CD4-positive, alpha-beta T cell (primary cell): Measurements from ENCODE around the gene EVA1B. TPM values are rescaled to one million over a fixed set of nuclear protein-coding genes. Genes with fewer than 3 reads are reported as not detected.

Experiments
- ATAC-seq: fragments of 200-7000 bp; cut with Tn5 transposase; one replicate; pipeline ENCODE4 v1.10.0; 2022; ENCODE audit warnings: mild to moderate bottlenecking; ENCODE audit not compliant: poor library complexity
- CTCF ChIA-PET: fragments of 350-600 bp; sonication (Branson Sonifier 250); formaldehyde crosslinking; loops from one replicate; lab custom pipeline; 2021; ENCODE audit warnings: antibody characterized with exemption, inconsistent platforms; lab: Charles Lee
- POLR2A ChIA-PET: fragments of 350-600 bp; sonication (Branson Sonifier 250); formaldehyde crosslinking; loops from one replicate; lab custom pipeline; 2021; ENCODE audit warnings: antibody characterized with exemption, inconsistent platforms; lab: Charles Lee
- DNase-seq, 14 experiments: peaks; one replicate each; pipeline ENCODE4 v3.0.0-alpha.2; 2013 to 2020; ENCODE audit warnings: mixed read lengths in 2 of 14
- H3K27ac ChIP-seq, 2 donors: one replicate each; pipeline versions ENCODE4 v1.5.1 to v1.7.0; 2013; ENCODE audit warnings: low read length in 2 of 2, low read depth in 1 of 2, mild to moderate bottlenecking in 1 of 2
- H3K27me3 ChIP-seq, 2 experiments: 1 replicate in 1 of 2; 2 replicates in 1 of 2; pipeline versions ENCODE4 v1.6.1 to v1.7.0; 2013; ENCODE audit warnings: low read length in 2 of 2, control low read depth in 1 of 2, mild to moderate bottlenecking in 1 of 2, moderate library complexity in 1 of 2; ENCODE audit not compliant: insufficient read depth in 2 of 2, control insufficient read depth in 1 of 2
- H3K36me3 ChIP-seq: one replicate; pipeline ENCODE4 v1.6.1; 2013; ENCODE audit warnings: low read length, control low read depth; ENCODE audit not compliant: insufficient read depth
- H3K4me1 ChIP-seq: one replicate; pipeline ENCODE4 v1.6.1; 2013; ENCODE audit warnings: low read length, control low read depth; ENCODE audit not compliant: insufficient read depth
- H3K4me3 ChIP-seq: one replicate; pipeline ENCODE4 v1.5.1; 2013; ENCODE audit warnings: mild to moderate bottlenecking, low read length, moderate library complexity
- H3K9me3 ChIP-seq, 2 experiments: 1 replicate in 1 of 2; 2 replicates in 1 of 2; pipeline versions ENCODE4 v1.6.1 to v1.7.0; 2013; ENCODE audit warnings: low read length in 2 of 2, mild to moderate bottlenecking in 2 of 2, control low read depth in 1 of 2, moderate library complexity in 1 of 2; ENCODE audit not compliant: control insufficient read depth in 1 of 2, insufficient read depth in 1 of 2
- H3K27ac Mint-ChIP-seq: one replicate; pipeline ENCODE4 v1.8.0; 2020; ENCODE audit warnings: mixed read lengths
- H3K27me3 Mint-ChIP-seq: one replicate; pipeline ENCODE4 v1.8.0; 2021; ENCODE audit warnings: mixed read lengths
- H3K36me3 Mint-ChIP-seq: one replicate; pipeline ENCODE4 v1.8.0; 2021; ENCODE audit warnings: low read depth, mixed read lengths
- H3K4me1 Mint-ChIP-seq: one replicate; pipeline ENCODE4 v1.8.0; 2021; ENCODE audit warnings: low read depth, mixed read lengths
- H3K4me3 Mint-ChIP-seq: one replicate; pipeline ENCODE4 v1.8.0; 2020; ENCODE audit warnings: mild to moderate bottlenecking, mixed read lengths
- H3K9me3 Mint-ChIP-seq: one replicate; pipeline ENCODE4 v1.8.0; 2020; ENCODE audit warnings: mixed read lengths
- intact Hi-C, 2 experiments: fragments of 100-400 bp; cut with DNase I in 1 of 2; cut with micrococcal nuclease in 1 of 2; formaldehyde crosslinking; loops; one replicate each; pipeline versions ENCODE4 v1.15.1 to v1.9.0; 2023 to 2025; cut with DNase I, micrococcal nuclease
- polyA plus RNA-seq, 2 donors: library from polyadenylated mRNA; unstranded; fragments of 120-200 nt; gene quantifications; one replicate each; pipeline ENCODE4 v1.2.1, GENCODE V29; 2013
- total RNA-seq, 174 experiments: library from RNA in 2 of 174; stranded (reverse) in 2 of 174; gene quantifications; one replicate each; pipeline ENCODE4 v1.2.3 and lab custom pipeline; 2021 to 2026
- TF ChIP-seq, protein P1 (sequence below): fragments of 200-600 bp; IDR thresholded peaks from one replicate; pipeline ENCODE4 v1.8.0; 2022; ENCODE audit warnings: antibody characterized with exemption, mild to moderate bottlenecking

Gene EVA1B
- total RNA-seq: 1 to 10 TPM; 1.5 to 1.8 TPM
- 9.7 TPM for polyA plus RNA-seq (2013, experiment 1 of 2)
- 8.1 TPM for polyA plus RNA-seq (2013, experiment 2 of 2)
- total RNA-seq (lab: John Stamatoyannopoulos, UW): 0.12 to 8.1 (median 2.0) reads per million in 172 experiments

- DNase-seq (peak in 9 of 14 experiments; percentile 26 to 69 (median 49)), ATAC-seq (peak; percentile 20)
- no peaks in the 10 kb centered on the region for H3K27me3 ChIP-seq
- ChIA-PET POLR2A (interaction anchor here (0.6 to 3.1 kb wide), 6 partner anchors 17 to 100 kb away, joined by 3 to 19 read pairs (median 6); partner anchors contain the start of genes LSM10 and SH3D21), CTCF (interaction anchor here (0.6 to 2.0 kb wide), 3 partner anchors 18 to 63 kb away, joined by 3 to 7 read pairs (median 5); partner anchors contain the start of gene SH3D21)
- no peaks in the 10 kb centered on the region for H3K9me3 ChIP-seq
- Mint-ChIP-seq H3K27me3 (no peaks in the 10 kb centered on the region), H3K27ac (no peak within 1 kb of the TSS), H3K4me3 (peak within 1 kb of the TSS; percentile 85), H3K9me3 (no peaks in the 10 kb centered on the region), H3K4me1 (peaks cover 30% of the 10 kb centered on the region), H3K36me3 (no peaks in the 10 kb centered on the region)
- TF ChIP-seq, protein P1, sequence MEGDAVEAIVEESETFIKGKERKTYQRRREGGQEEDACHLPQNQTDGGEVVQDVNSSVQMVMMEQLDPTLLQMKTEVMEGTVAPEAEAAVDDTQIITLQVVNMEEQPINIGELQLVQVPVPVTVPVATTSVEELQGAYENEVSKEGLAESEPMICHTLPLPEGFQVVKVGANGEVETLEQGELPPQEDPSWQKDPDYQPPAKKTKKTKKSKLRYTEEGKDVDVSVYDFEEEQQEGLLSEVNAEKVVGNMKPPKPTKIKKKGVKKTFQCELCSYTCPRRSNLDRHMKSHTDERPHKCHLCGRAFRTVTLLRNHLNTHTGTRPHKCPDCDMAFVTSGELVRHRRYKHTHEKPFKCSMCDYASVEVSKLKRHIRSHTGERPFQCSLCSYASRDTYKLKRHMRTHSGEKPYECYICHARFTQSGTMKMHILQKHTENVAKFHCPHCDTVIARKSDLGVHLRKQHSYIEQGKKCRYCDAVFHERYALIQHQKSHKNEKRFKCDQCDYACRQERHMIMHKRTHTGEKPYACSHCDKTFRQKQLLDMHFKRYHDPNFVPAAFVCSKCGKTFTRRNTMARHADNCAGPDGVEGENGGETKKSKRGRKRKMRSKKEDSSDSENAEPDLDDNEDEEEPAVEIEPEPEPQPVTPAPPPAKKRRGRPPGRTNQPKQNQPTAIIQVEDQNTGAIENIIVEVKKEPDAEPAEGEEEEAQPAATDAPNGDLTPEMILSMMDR: no peak
- H3K4me3 ChIP-seq: peak within 1 kb of the TSS; percentile 61
- no peak within 1 kb of the TSS for H3K27ac ChIP-seq
- peaks cover 42% of the 10 kb centered on the region for H3K4me1 ChIP-seq
- no peaks in the 10 kb centered on the region for H3K36me3 ChIP-seq
- intact Hi-C loops: loop anchor here in 1 of 2 experiments (5.0 kb wide), 1 partner anchor 44 kb away; no protein-coding TSS in a partner anchor
Observed at GRCh38 chr1:36323636-36324352, at the start of gene EVA1B. Gene EVA1B, minus strand, starts transcription at chr1:36323645. Its CDS starts 608 bp downstream, at chr1:36323037.

DNA sequence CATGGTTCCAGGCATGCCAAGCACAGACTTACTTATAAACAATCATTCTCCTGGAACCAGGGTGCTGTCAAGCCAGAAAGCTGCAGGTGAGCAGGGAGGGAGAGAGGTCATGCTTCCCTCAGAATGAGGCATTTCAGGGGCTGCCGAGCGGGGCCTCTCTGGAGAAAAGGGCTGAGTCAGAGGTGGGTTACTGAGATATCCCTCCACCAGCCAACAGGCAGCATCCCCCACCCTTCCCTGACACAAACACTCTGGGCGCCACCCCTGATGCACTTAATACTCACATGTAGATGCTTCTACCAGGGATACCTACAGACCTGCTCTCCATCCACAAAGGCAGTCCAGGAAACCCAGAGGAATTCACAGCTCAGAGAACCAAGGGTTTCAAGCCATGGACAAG lies 49.2 kb upstream of the EVA1B start:
- Histone ChIP-seq H3K4me1 (peaks cover 85% of the 10 kb centered on the region), H3K36me3 (peaks cover 11% of the 10 kb centered on the region), H3K27ac (peak overlapping the region in 1 of 2 donors; percentile 80), H3K4me3 (no peak overlapping the region), H3K9me3 (no peaks in the 10 kb centered on the region), H3K27me3 (no peaks in the 10 kb centered on the region)
- Mint-ChIP-seq H3K4me1 (peaks cover 73% of the 10 kb centered on the region), H3K27ac (peak overlapping the region; percentile 27), H3K4me3 (peak overlapping the region; percentile 30), H3K36me3 (peaks cover 16% of the 10 kb centered on the region), H3K9me3 (no peaks in the 10 kb centered on the region), H3K27me3 (no peaks in the 10 kb centered on the region)
- ChIA-PET POLR2A (no interaction called here), CTCF (no interaction called here)
- intact Hi-C loops: no loop called here
- ATAC-seq: no peak
- DNase-seq: no peak
- TF ChIP-seq, protein P1: no peak

DNA sequence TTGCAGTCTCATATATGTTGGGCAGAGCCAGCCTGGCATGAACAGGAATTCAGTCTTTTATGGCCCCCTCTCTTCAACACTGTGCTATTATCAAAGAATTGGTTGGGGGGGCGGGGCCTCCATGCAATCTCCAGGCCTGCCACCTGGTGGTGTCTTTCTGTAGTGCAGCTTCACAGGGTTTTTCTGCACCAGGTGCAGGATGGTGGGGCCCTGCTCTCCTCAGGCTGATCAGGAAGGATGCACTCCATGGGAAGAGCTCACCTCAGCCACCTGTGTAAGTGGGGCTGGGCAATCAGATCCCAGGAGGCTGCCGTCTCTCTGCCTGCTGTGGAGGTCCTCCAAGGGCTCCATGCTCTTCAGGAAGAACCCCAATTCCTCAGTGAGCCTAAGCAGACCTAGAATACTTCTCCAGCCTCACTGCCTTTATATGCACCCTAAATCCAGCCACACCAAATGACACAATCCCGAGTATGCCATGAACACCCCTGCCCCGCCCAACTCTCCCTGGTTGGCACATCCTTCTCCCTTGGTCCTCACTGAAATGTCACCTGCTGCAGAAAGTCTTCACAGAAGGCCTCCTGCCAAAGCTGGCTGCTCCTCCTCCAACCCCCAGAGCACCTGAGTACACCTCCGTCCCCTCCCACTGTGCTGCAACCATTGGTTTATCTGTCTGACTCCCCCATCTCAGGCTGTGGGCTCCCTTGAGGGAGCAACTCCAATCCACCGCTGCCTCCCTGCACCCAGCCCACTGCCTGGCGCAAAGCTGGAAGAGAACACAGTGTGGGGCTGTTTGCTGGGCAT lies 45.8 kb upstream of the EVA1B start:
- peaks cover 20% of the 10 kb centered on the region for H3K36me3 Mint-ChIP-seq
- Histone ChIP-seq H3K9me3 (no peaks in the 10 kb centered on the region), H3K27me3 (no peaks in the 10 kb centered on the region), H3K4me3 (no peak overlapping the region), H3K4me1 (peaks cover 79% of the 10 kb centered on the region), H3K27ac (peak overlapping the region; percentile 3 to 54), H3K36me3 (peaks cover 10% of the 10 kb centered on the region)
- H3K27ac Mint-ChIP-seq: peak overlapping the region; percentile 88
- H3K9me3 Mint-ChIP-seq: no peaks in the 10 kb centered on the region
- peaks cover 78% of the 10 kb centered on the region for H3K4me1 Mint-ChIP-seq
- DNase-seq (peak; percentile 76 to 91 (median 84)), ATAC-seq (peak; percentile 54)
- intact Hi-C loops: loop anchor here (1.0 to 5.0 kb wide), 8 partner anchors 16 to 62 kb away; partner anchors contain the start of genes SH3D21 (in 2 of the 2), EVA1B (in 1 of the 2) and STK40 (in 1 of the 2)
- no peaks in the 10 kb centered on the region for H3K27me3 Mint-ChIP-seq
- ChIA-PET POLR2A (interaction anchor here (1.0 to 5.2 kb wide), 9 partner anchors 10 to 145 kb away, joined by 4 to 73 read pairs (median 6); partner anchors contain the start of genes EVA1B, LSM10, SH3D21 and STK40), CTCF (interaction anchor here (0.6 to 4.5 kb wide), 24 partner anchors 8 to 1072 kb away, joined by 3 to 43 read pairs (median 4); partner anchors contain the start of genes LSM10, MRPS15, SH3D21 and STK40)
- TF ChIP-seq, protein P1: peak; percentile 91
- peak overlapping the region; percentile 14 for H3K4me3 Mint-ChIP-seq
